NCI-H526 treated with DMSO at 0.1 percent for 48 hours (cell line): ENCODE measurements around the gene PRPF19.

Experiments
- DNase-seq: peaks from one replicate; lab custom pipeline; 2025; lab: John Stamatoyannopoulos, UW

PRPF19 gene

GRCh38 chr11:60858731-60859464 is 47.5 kb downstream of the PRPF19 start:
- DNase-seq = no peak

DNA sequence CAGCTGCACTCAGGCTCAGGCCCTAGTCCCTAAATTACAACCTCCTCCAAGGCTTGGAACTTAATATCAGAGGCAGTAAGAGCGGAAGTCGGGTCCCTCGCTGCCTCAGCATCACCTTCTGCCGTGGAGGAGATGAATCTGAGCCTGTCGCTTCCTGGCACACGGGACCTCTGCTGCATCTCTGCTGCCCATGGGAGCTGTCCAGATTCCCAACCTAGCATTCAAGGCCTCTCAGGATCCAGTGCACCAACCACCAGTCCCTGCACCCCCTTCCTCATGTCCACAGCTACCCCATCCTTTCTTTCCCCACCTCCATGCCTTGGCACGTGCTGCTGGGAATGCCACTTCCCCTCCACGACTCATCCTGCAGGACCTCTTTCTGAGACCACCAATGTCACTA is 48.1 kb downstream of the PRPF19 start:
- DNase-seq = no peak

GRCh38 chr11:60857378-60858232 is 48.8 kb downstream of the PRPF19 start:
- DNase-seq = no peak

- no peak for DNase-seq
These were observed 50.4 kb downstream of the PRPF19 start, which contains the start of gene PTGDR2 for GRCh38 chr11:60855726-60856633. TSS of gene PTGDR2 (minus strand) at chr11:60855950. CDS start at chr11:60853722, 2,228 bp downstream.

DNA sequence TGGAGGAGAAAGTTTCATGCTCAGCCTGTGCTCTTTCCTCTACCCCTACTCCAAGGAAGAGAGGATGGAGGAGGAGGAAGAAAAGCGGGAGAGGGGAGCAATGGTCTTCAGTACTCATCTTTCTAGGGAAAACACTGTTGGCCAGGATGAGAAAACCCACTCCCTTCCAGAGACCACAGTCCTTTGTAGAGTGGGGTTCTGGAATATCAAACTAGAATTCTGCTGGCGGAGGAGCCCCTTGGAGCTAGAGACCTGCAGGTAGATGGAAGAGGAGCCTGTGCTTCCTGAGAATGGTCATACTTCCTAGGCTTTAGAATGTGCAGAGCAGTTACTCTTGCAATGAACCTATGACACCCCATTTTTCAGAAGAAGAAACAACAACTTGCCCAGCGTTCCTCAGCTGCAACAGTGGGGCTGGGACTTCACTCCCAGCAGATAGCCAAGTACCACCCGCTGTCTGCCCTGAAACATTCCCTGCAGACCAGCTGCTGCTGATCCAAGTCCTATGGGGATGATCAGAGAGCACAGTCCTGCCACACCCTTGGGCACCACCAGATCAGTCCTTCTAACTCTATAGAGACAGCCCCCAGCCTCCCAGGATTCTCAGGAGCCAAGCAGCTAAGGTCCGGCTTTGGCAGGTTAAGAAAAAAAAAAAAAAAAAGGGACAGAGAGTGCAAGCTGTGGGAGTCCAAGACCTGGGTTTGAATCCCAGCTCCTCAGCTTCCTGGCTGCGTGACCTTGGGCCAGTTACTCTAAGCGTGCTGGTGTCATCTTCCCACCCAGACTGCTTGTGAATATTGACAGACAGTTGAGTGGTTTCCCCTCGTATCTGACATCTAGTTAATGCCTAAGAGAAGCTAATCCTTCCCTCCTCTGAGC is 51.3 kb downstream of the PRPF19 start:
- no peak for DNase-seq

- DNase-seq = no peak
These were observed 52.1 kb downstream of the PRPF19 start for GRCh38 chr11:60854140-60854846.

GRCh38 chr11:60852982-60853950 is 53.1 kb downstream of the PRPF19 start:
- DNase-seq = no peak

DNA sequence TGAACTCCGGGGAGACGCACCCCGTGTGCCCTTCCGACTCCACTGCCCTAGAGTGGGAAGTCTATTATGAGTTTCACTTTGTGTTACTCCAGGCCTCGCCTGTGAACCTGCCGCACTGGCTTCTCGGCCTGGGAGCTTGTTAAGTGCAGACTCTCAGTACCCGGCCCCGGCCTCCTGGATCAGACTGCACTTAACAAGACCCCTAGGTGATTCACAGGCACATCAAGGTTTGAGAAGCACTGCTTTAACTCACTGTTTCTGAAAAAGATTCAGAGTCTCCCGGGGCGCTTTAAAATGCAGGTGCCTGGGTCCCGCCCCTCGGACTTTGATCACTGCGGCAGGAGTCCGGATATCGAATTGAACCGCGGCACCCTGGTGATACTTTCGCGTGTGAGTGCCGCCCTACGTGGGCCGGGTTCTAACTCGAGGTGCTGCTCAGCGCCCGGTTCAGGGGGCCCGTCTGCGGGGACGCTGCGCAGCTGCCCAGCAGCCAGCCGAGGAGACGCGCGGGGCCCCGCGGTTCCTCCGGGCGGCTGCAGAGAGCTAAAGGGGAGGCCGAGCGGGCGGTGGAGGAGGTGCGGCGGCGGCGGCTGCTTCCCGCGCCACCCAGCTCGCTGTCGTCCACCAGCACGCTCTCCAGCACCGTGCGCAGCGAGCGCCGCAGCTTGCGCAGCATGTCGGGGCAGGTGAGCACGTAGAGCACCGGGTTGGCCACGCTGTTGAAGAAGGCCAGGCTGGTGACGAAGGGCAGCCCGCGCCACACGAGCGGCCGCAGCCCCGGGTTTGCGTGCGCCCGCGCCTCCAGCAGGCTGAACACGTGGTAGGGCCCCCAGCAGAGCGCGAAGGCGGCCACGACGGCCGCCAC is 54.0 kb downstream of the PRPF19 start:
- DNase-seq = no peak

- no peak for DNase-seq
These were observed 54.9 kb downstream of the PRPF19 start for GRCh38 chr11:60851327-60852104.

GRCh38 chr11:60849641-60850520 is 56.5 kb downstream of the PRPF19 start:
- no peak for DNase-seq

GRCh38 chr11:60848714-60849151 is 57.7 kb downstream of the PRPF19 start:
- no peak for DNase-seq

- no peak for DNase-seq
These were observed 58.5 kb downstream of the PRPF19 start for GRCh38 chr11:60847896-60848295.

DNA sequence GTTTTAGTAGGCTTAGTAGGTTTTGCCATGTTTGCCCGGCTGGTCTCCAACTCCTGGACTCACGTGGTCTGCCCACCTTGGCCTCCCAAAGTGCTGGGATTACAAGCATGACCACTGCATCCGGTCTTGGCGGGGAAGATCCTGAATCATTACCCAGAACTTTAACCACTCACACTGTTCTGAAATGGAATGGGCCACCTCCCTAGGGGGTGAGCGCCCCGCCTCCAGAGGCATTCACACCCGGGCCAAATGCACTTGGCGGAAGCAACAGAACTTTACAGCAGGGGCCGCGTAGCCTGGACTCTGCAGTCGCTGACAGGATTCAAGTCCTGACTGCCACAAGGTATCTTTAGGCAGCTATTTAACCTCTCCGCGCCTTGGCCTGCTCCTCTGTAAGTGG is 59.1 kb downstream of the PRPF19 start:
- no peak for DNase-seq

- no peak for DNase-seq
These were observed 61.0 kb downstream of the PRPF19 start for GRCh38 chr11:60845338-60845737.

DNA sequence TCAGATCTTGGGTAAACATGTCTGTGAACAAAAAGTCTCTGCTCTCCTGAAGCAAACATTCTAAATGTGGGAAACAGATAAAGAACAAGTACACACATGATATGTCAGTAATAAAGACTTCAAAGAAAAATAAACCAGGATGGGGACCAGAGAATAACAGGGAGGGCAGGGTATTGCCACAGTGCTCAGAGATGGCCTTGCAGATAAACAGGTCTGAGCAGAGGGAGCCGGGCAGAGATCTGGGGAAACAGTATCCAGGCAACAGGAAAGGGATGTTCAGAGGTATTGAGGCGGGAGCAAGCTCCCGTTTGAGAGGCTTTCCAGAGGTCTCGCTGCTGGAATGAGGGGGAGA is 61.5 kb downstream of the PRPF19 start:
- DNase-seq = no peak

- DNase-seq = no peak
These were observed 62.1 kb downstream of the PRPF19 start for GRCh38 chr11:60844045-60844869.
